ENCODE data around the gene CADM1.
A peak's percentile ranks its signal among the peaks of the same experiment; 100 is the strongest.

CADM1 gene

DNA sequence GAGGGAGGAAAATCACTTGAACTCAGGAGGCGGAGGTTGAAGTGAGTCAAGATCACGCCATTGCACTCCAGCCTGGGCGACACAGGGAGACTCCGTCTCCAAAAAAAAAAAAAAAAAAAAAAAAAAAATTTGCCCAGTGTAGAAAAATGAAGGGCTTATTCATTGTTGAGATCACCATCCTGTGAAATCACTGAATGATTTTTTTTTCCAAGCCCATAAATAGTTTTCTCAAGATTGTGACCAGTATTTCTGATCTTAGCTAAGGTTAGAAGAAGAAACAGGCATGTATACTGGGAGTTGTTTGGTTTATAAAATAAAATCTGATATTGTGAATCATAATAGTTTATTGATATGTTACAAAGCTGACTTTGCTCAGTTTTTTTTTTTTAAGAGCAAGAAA is 269.4 kb downstream of the CADM1 start:
- in situ Hi-C loops (cut with HindIII; ENCODE audit: low sequenced_read_pairs), result no loop called here
- no peak for DNase-seq (ENCODE audit: low read depth)
- TF ChIP-seq, protein P1, sequence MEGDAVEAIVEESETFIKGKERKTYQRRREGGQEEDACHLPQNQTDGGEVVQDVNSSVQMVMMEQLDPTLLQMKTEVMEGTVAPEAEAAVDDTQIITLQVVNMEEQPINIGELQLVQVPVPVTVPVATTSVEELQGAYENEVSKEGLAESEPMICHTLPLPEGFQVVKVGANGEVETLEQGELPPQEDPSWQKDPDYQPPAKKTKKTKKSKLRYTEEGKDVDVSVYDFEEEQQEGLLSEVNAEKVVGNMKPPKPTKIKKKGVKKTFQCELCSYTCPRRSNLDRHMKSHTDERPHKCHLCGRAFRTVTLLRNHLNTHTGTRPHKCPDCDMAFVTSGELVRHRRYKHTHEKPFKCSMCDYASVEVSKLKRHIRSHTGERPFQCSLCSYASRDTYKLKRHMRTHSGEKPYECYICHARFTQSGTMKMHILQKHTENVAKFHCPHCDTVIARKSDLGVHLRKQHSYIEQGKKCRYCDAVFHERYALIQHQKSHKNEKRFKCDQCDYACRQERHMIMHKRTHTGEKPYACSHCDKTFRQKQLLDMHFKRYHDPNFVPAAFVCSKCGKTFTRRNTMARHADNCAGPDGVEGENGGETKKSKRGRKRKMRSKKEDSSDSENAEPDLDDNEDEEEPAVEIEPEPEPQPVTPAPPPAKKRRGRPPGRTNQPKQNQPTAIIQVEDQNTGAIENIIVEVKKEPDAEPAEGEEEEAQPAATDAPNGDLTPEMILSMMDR (IDR thresholded peaks at IDR 0.05; ENCODE audit: low read depth, low read length, missing control alignments), result no peak

DNA sequence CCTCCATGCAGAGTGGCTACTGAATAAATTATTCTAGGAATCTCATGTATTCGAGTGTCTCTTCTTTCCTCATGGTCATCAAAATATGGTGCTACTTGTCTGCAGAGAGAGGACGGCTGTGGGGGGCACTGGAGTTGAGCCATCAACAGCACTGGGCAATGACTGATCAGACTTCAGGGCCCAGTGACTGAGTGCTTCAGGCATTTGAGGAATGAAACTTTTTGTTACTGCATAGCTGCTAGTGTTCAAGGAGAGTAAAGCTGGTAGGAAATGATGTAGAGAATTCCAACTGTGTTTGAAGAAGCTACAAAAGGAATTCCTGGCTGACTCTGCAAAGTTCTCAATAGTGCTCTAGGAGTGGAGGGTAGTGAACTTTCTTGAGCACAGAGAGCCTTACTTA is 277.7 kb downstream of the CADM1 start:
- in situ Hi-C loops (cut with HindIII; ENCODE audit: low sequenced_read_pairs), result no loop called here
- DNase-seq (ENCODE audit: low read depth), result peak; percentile 78
- TF ChIP-seq, protein P1 (IDR thresholded peaks at IDR 0.05; ENCODE audit: low read depth, low read length, missing control alignments), result no peak
- no peak overlapping the region for H3K4me3 ChIP-seq (ENCODE audit: low read depth, low read length)

More for the DNA sequence above, 269.4 kb downstream of the CADM1 start:
- no peak overlapping the region for H3K4me3 ChIP-seq (ENCODE audit: low read depth, low read length)

DNA sequence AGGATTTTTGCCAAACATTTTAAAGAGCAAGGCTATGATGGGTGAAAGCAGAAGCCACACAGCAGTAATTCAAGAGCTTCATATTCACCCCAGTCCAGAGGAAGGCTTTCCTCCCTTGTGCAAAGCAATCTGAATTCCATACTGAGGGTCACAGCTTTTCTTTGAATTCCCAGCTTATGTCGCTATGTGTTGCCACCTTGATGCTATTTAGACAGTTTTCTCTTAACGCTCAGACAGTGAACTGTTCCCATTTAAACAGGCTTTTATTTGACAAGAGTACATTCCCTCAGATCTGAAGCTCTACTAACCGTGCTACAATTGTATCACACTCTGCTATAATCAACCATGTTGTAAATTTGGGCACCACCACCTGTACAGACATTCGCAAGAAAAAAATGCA is 279.7 kb downstream of the CADM1 start:
- in situ Hi-C loops (cut with HindIII; ENCODE audit: low sequenced_read_pairs), result no loop called here
- DNase-seq (ENCODE audit: low read depth), result no peak
- H3K4me3 ChIP-seq (ENCODE audit: low read depth, low read length), result no peak overlapping the region
- TF ChIP-seq, protein P1 (IDR thresholded peaks at IDR 0.05; ENCODE audit: low read depth, low read length, missing control alignments), result no peak

DNA sequence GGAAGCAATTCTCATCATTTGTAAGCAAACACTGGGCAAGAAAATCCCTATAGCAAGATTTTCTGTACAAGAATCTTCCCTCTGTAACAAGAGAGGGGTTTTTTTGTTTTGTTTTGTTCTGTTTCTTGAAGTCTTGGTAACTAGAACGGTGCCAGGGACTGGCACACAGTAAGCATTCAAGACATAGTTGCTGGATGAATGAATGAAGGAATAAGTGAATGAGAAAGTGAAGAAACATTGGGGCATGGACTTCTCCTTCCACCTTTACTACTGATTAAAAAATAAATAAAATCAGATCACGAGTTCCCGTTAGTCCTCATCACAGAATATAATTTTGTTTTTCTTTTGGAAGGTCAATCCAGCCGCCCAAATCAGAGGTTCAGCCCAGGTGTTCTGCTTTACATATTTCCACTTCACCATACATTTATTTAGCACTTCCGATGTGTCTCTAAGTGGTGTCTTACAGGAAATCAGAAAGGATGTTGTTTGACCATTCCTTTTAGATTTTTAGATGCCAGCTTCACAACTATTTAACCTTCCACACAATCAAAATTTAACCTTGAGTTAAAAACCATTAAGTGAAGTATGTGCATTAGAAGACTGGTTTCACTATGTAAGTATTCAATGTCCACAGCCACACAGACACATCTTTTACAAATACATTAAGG is 281.2 kb downstream of the CADM1 start:
- TF ChIP-seq, protein P1 (IDR thresholded peaks at IDR 0.05; ENCODE audit: low read depth, low read length, missing control alignments), result no peak
- H3K4me3 ChIP-seq (ENCODE audit: low read depth, low read length), result no peak overlapping the region
- DNase-seq (ENCODE audit: low read depth), result no peak
- in situ Hi-C loops (cut with HindIII; ENCODE audit: low sequenced_read_pairs), result no loop called here

DNA sequence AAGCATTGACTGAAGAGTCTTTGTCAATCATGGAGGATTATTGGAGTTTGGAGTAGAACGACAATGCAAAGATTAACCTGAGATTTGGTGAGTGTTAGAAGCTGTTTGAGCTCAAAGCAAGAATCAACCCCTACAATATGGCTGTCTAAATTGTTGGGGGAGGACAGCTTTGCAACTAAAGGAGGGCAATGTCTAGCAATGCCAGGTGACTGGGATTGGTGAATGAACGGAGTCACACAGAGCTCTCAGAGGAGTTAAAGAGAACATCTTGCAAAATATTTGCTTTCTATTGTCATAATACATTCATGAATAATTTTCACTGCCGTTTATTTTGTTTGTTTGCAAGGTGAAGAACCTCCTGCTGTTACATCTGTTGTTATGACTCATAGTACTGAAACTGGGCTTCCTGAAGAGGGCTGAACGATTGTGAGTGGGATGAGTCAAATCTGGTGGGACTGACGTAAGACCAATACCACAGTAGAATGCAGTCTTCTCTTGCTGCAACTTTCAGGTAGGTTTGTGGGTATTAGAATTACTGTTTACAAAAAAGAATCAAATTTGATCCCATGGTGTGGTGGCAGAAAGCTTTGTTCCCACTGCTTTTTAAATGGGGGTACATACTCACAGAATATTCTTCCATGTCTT is 281.9 kb downstream of the CADM1 start:
- peak; percentile 95 for DNase-seq (ENCODE audit: low read depth)
- no peak overlapping the region for H3K4me3 ChIP-seq (ENCODE audit: low read depth, low read length)
- TF ChIP-seq, protein P1 (IDR thresholded peaks at IDR 0.05; ENCODE audit: low read depth, low read length, missing control alignments), result no peak
- in situ Hi-C loops (cut with HindIII; ENCODE audit: low sequenced_read_pairs), result no loop called here

DNA sequence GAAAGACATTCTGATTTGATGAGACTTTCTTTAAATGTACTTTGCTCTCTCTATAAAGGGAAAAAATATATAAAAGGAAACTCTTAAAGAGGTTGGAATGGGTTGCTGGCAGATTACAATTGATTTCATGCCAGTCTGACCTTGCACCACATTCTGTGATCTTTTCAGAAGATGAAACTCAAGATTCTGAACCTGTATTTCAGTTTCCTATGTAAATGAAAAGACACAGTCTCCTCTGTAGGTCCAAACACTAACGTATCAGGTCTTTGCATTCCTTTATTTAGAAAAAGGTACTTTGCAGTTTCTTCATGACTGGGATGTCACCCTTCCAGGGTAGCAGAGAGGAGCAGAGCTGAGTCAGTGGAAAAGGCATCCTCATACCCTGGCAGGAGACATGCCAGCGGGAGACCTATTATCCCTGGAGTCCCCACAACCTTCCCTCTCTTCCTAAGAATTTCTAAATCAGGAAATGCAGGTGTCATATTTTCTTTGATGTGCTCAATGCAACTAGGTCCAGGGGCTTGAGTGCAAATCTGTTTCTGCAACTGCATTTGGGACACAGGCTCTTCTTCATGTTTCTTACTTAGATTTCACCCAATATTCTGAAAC is 282.6 kb downstream of the CADM1 start:
- TF ChIP-seq, protein P1 (IDR thresholded peaks at IDR 0.05; ENCODE audit: low read depth, low read length, missing control alignments), result no peak
- DNase-seq (ENCODE audit: low read depth), result no peak
- no peak overlapping the region for H3K4me3 ChIP-seq (ENCODE audit: low read depth, low read length)
- in situ Hi-C loops (cut with HindIII; ENCODE audit: low sequenced_read_pairs), result no loop called here

Measured in astrocyte of the cerebellum (primary cell).